Endodermal cell (in vitro differentiated cells): ENCODE data around the gene APOBEC3H. TPM values are rescaled to one million over a fixed set of nuclear protein-coding genes. Genes with fewer than 3 reads are reported as not detected.
"Not testable (repeated sequence)": the region's sequence is repeated elsewhere in the genome, so short reads cannot be mapped to it uniquely, and the experiment has no call there.

Experiments used
- DNase-seq: peaks from one replicate; pipeline ENCODE4 v3.0.0-alpha.2; 2017
- H3K27ac ChIP-seq: 2 replicates; pipeline ENCODE4 v1.5.1; 2013; ENCODE audit warnings: mild to moderate bottlenecking, low read depth, low read length, moderate library complexity
- H3K27me3 ChIP-seq: 2 replicates; pipeline ENCODE4 v1.6.1; 2013; ENCODE audit warnings: mild to moderate bottlenecking, low read length, moderate library complexity; ENCODE audit not compliant: insufficient read depth, control insufficient read depth, poor library complexity, severe bottlenecking
- H3K36me3 ChIP-seq: 2 replicates; pipeline ENCODE4 v1.7.0; 2013; ENCODE audit warnings: mild to moderate bottlenecking, low read length, moderate library complexity; ENCODE audit not compliant: control insufficient read depth, insufficient read depth
- H3K4me1 ChIP-seq: one replicate; pipeline ENCODE4 v1.7.0; 2013; ENCODE audit warnings: low read length; ENCODE audit not compliant: control insufficient read depth, insufficient read depth
- H3K4me3 ChIP-seq: 2 replicates; pipeline ENCODE4 v1.5.1; 2013; ENCODE audit warnings: mild to moderate bottlenecking, low read length, moderate library complexity
- H3K9ac ChIP-seq: 2 replicates; pipeline ENCODE4 v1.6.1; 2013; ENCODE audit warnings: mild to moderate bottlenecking, low read length, moderate library complexity; ENCODE audit not compliant: poor library complexity, severe bottlenecking; ENCODE audit errors: extremely low read depth
- H3K9me3 ChIP-seq: 2 replicates; pipeline ENCODE4 v1.6.1; 2013; ENCODE audit warnings: mild to moderate bottlenecking, low read length, moderate library complexity; ENCODE audit not compliant: control insufficient read depth
- H3K27ac Mint-ChIP-seq: 2 replicates; pipeline ENCODE4 v1.8.0; 2020; ENCODE audit warnings: mixed read lengths
- H3K27me3 Mint-ChIP-seq: 2 replicates; pipeline ENCODE4 v1.8.0; 2021; ENCODE audit warnings: mild to moderate bottlenecking, mixed read lengths; ENCODE audit not compliant: insufficient read depth
- H3K36me3 Mint-ChIP-seq: 2 replicates; pipeline ENCODE4 v1.8.0; 2020; ENCODE audit warnings: low read depth, mixed read lengths
- H3K4me1 Mint-ChIP-seq: 2 replicates; pipeline ENCODE4 v1.8.0; 2020; ENCODE audit warnings: mixed read lengths
- H3K4me3 Mint-ChIP-seq: 2 replicates; pipeline ENCODE4 v1.8.0; 2020; ENCODE audit warnings: mild to moderate bottlenecking, moderate library complexity, mixed read lengths
- H3K9me3 Mint-ChIP-seq: 2 replicates; pipeline ENCODE4 v1.8.0; 2020; ENCODE audit warnings: mild to moderate bottlenecking, mixed read lengths
- CTCF ChIP-seq: fragments of 200-600 bp; sonication (generic); conservative IDR thresholded peaks from 2 replicates; pipeline ENCODE4 v1.5.0; 2021; ENCODE audit warnings: antibody characterized with exemption, mild to moderate bottlenecking
- WGBS, 2 experiments: methylation state at CpG; one replicate each; pipeline versions ENCODE4 v1.1.5 to v1.1.7; 2013; ENCODE audit warnings: missing lambda C conversion rate in 2 of 2, mixed read lengths in 1 of 2; ENCODE audit not compliant: insufficient coverage in 1 of 2, insufficient read length in 1 of 2; 5-methylcytosine and 5-hydroxymethylcytosine counted together
- long read RNA-seq, 4 experiments: library from polyadenylated mRNA in 2 of 4; library from RNA in 1 of 4; library from capped mRNA in 1 of 4; stranded (forward) in 3 of 4; unstranded in 1 of 4; transcript quantifications; one replicate each; pipeline ENCODE4 v2.0.0, GENCODE V29; 2020 to 2021; ENCODE audit warnings: inconsistent platforms in 1 of 4
- polyA plus RNA-seq, 2 experiments: library from polyadenylated mRNA; stranded (reverse); fragments of 50-300 nt; gene quantifications; one replicate each; pipeline ENCODE4 v1.2.3, GENCODE V29; 2013
- total RNA-seq, 2 donors: library from RNA; stranded (reverse); fragmentation: NEBNext Ultra II Directional in 1 of 2; extraction: Animal tissue kit (Norgen Biotek cat#: 25700) in 1 of 2; gene quantifications; 2 replicates in 1 of 2; 3 replicates in 1 of 2; pipeline ENCODE4 v1.2.1, GENCODE V29; 2021

APOBEC3H gene
- not detected for total RNA-seq
- polyA plus RNA-seq (2013, experiment 1 of 2): 0.32 TPM
- 0.62 TPM for polyA plus RNA-seq (2013, experiment 2 of 2)
- long read RNA-seq, experiment 1: 0 reads
- long read RNA-seq, experiment 2: 0 reads
- long read RNA-seq, experiment 3: 0 reads
- long read RNA-seq, experiment 4, partial matches to known transcripts: 1 of 1 reads
- long read RNA-seq, experiment 4, other reads (novel, unspliced or antisense): 0 of 1 reads

- Histone ChIP-seq H3K9ac (no peak within 1 kb of the TSS), H3K27me3 (no peaks in the 10 kb centered on the region), H3K27ac (no peak within 1 kb of the TSS), H3K4me1 (no peaks in the 10 kb centered on the region), H3K4me3 (no peak within 1 kb of the TSS), H3K36me3 (no peaks in the 10 kb centered on the region), H3K9me3 (no peaks in the 10 kb centered on the region)
- H3K36me3 Mint-ChIP-seq: no peaks in the 10 kb centered on the region
- peak within 1 kb of the TSS; percentile 66 for H3K27ac Mint-ChIP-seq
- DNase-seq: peak; percentile 45
- H3K4me1 Mint-ChIP-seq: peaks cover 22% of the 10 kb centered on the region
- 90% methylated on average over 9 of the region's 9 CpGs; no CpG with 5 or more reads in 1 of the 2 experiments for whole genome bisulfite sequencing, 2 experiments
- H3K9me3 Mint-ChIP-seq: no peaks in the 10 kb centered on the region
- no peak within 1 kb of the TSS for H3K4me3 Mint-ChIP-seq
- TF ChIP-seq CTCF: no peak
- no peaks in the 10 kb centered on the region for H3K27me3 Mint-ChIP-seq
Measured at GRCh38 chr22:39097098-39098020, at the start of gene APOBEC3H. Gene APOBEC3H (plus strand): TSS chr22:39097244. CDS start chr22:39100279, 3,035 bp downstream.

- H3K27ac Mint-ChIP-seq: not testable (repeated sequence)
- WGBS, 2 experiments: 94% methylated on average over 7 of the region's 7 CpGs
Measured at GRCh38 chr22:39049486-39049885, 47.6 kb upstream of the APOBEC3H start.

GRCh38 chr22:39051844-39052495 lies 45.1 kb upstream of the APOBEC3H start:
- H3K27ac Mint-ChIP-seq, H3K27me3 Mint-ChIP-seq, H3K9ac ChIP-seq, H3K4me3 ChIP-seq, H3K9me3 Mint-ChIP-seq, H3K36me3 ChIP-seq, H3K36me3 Mint-ChIP-seq, H3K27ac ChIP-seq, H3K4me3 Mint-ChIP-seq, H3K4me1 ChIP-seq, H3K27me3 ChIP-seq, DNase-seq: not testable (repeated sequence)
- peaks cover 16% of the 10 kb centered on the region for H3K4me1 Mint-ChIP-seq
- peaks cover 26% of the 10 kb centered on the region for H3K9me3 ChIP-seq
- 85 to 86% methylated on average over 1 to 16 of the region's 18 CpGs for WGBS, 2 experiments

More at GRCh38 chr22:39049486-39049885, 47.6 kb upstream of the APOBEC3H start:
- H3K27me3 Mint-ChIP-seq, H3K4me1 ChIP-seq, H3K36me3 ChIP-seq, H3K9me3 ChIP-seq, H3K9me3 Mint-ChIP-seq, H3K4me3 ChIP-seq, H3K9ac ChIP-seq, H3K4me3 Mint-ChIP-seq, H3K27ac ChIP-seq, H3K27me3 ChIP-seq, DNase-seq: not testable (repeated sequence)
- peaks cover 31% of the 10 kb centered on the region for H3K4me1 Mint-ChIP-seq
- peaks cover 20% of the 10 kb centered on the region for H3K36me3 Mint-ChIP-seq
